ENCODE results near the gene ZNF320.
A peak's percentile ranks its signal among the peaks of the same experiment; 100 is the strongest.
"Not testable (repeated sequence)": the region's sequence is repeated elsewhere in the genome, so short reads cannot be mapped to it uniquely, and the experiment has no call there.

ZNF320 gene

DNA sequence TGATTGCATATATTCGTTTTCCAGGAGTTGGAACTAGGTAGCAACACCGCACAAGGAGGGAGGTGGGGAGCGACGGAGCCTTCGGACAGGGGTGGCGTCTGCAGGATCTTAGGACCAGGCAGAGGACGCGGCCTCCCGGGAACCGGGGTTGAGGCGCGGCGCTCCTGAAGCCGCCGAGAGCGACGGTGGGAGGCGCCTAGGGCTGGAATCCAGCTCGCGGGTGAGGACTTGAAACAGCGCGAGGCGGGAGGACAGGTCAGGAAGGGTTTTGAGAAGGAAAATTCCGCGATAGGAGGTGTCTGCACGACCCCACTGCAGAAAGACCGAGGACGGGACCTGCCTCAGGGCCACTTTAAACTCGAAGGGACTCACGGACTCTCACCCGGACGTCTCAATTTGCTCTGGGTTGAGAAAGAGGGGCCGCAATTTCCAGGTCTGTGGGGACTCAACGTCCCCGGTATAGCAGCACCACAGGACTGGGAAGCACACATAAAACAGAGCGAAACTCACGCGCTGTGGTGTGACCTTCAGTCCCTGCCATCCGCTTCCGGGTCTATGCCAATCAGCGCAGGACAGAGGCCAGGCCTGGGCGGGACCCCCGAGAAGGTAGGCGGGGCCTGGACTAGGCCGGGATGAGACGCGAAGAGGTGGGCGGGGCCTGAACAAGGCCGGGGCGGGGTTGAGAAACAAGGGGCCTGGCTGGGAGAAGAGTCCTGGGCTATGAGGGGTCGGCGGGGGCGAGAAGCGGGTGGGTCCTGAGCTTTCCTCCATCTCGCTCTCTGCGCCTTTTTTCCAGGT is at the start of gene ZNF320:
Gene ZNF320 (minus strand): TSS at position 498 of the 798 bp plus-strand sequence. CDS start 7,380 bp downstream, outside the sequence.
- Histone ChIP-seq H3K9me3 (ENCODE audit: control insufficient read depth, low read length) (no peaks in the 10 kb centered on the region), H3K27me3 (replicated peaks; ENCODE audit: control insufficient read depth, insufficient read depth, low read length) (no peaks in the 10 kb centered on the region), H3K36me3 (ENCODE audit: control insufficient read depth, insufficient read depth, low read length, severe bottlenecking) (no peaks in the 10 kb centered on the region)

DNA sequence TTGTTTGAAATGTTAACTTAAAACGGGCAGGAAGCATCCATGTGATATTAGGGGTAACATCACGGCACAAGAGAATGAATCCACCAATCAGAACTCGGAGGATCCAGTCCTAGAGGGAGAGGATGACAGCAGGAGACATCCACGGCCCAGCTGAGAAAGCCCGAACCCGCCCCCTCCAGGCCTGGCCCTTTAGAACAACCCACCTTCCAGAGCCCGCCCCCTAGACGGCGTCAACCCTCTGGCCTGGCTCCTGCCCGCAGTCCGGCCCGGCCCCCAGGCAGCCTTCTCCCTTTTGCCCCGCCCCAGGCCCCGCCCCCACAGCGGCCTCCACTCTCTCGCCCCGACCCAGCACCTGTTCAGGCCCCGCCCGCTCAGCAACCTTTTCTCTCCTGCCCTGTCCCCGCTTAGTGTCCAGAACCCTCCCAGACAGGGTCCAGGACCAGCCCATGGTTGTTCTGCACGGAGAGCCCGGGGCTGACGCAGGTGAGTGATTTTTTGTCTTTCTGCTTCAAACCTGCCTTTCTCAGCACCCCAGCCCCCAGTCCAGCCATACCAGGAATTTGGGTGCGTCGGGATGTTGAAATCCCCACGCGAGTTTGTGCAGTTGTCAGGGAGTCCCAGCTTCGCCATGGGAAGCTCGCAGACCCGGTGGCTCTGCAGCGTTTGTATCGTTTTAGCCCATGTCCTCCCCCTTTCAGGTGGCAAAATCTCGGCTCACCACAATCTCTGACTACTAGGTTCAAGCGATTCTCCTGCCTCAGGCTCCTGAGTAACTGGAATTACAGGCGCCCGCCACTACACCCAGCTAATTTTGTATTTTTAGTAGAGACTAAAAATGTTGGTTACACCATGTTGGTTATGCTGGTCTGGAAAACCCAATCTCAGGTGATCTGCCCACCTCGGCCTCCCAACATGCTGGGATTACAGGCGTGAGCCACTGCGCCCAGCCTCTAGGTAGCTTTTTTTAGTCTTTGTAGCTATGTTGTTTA is 49.2 kb upstream of the ZNF320 start:
- peaks cover 3% of the 10 kb centered on the region for H3K4me1 ChIP-seq (ENCODE audit: control insufficient read depth, insufficient read depth, low read length)
- H3K9ac ChIP-seq (ENCODE audit: low read length), result no peak overlapping the region
- no peaks in the 10 kb centered on the region for H3K27me3 ChIP-seq (replicated peaks; ENCODE audit: control insufficient read depth, insufficient read depth, low read length)
- no peak for DNase-seq (ENCODE audit: low read depth)
- peaks cover 48% of the 10 kb centered on the region for H3K9me3 ChIP-seq (ENCODE audit: control insufficient read depth, low read length)
- H3K36me3 ChIP-seq (ENCODE audit: control insufficient read depth, insufficient read depth, low read length, severe bottlenecking), result peaks cover 26% of the 10 kb centered on the region
- no peak overlapping the region for H3K4me3 ChIP-seq (ENCODE audit: low read length)

More for the DNA sequence above, at the start of gene ZNF320:
- peak within 1 kb of the TSS; percentile 96 for H3K4me3 ChIP-seq (ENCODE audit: low read length)
- H3K4me1 ChIP-seq (ENCODE audit: control insufficient read depth, insufficient read depth, low read length), result peaks cover 10% of the 10 kb centered on the region
- peak; percentile 99 for DNase-seq (ENCODE audit: low read depth)
- H3K9ac ChIP-seq (ENCODE audit: low read length), result peak within 1 kb of the TSS; percentile 97

DNA sequence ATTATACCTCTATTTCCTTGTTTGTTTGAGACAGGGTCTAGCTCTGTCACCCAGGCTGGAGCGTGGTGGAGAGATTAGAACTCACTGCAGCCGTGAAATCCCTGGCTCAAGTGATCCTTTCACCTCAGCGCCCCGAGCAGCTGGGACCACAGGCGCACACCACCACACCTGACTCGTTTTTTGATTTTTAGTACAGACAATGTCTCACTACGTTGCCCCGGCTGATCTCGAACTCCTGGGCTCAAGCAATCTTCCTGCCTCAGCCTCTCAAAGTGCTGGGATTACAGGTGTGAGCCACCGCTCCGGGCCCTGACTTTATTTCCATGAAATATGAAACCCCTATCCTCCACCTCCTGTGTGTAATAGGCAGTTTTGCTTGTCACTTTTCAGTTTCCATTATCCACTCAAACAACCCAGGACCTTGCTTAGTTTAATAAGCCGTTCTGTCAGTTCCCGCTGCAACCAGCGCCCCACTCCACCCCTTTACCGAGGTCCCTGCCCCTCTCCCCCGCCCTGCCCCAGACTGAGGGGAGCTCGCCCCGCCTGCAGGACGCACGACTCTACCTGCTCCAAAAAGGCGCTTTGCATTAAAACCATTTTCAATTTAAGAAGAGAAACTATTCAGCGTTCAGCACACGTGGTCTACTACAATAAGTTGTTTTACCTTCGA is 48.4 kb upstream of the ZNF320 start:
- Histone ChIP-seq H3K27me3 (replicated peaks; ENCODE audit: control insufficient read depth, insufficient read depth, low read length) (no peaks in the 10 kb centered on the region), H3K9ac (ENCODE audit: low read length) (no peak overlapping the region), H3K36me3 (ENCODE audit: control insufficient read depth, insufficient read depth, low read length, severe bottlenecking) (peaks cover 17% of the 10 kb centered on the region), H3K4me3 (ENCODE audit: low read length) (no peak overlapping the region), H3K4me1 (ENCODE audit: control insufficient read depth, insufficient read depth, low read length) (peaks cover 3% of the 10 kb centered on the region), H3K9me3 (ENCODE audit: control insufficient read depth, low read length) (peaks cover 40% of the 10 kb centered on the region)
- no peak for DNase-seq (ENCODE audit: low read depth)

DNA sequence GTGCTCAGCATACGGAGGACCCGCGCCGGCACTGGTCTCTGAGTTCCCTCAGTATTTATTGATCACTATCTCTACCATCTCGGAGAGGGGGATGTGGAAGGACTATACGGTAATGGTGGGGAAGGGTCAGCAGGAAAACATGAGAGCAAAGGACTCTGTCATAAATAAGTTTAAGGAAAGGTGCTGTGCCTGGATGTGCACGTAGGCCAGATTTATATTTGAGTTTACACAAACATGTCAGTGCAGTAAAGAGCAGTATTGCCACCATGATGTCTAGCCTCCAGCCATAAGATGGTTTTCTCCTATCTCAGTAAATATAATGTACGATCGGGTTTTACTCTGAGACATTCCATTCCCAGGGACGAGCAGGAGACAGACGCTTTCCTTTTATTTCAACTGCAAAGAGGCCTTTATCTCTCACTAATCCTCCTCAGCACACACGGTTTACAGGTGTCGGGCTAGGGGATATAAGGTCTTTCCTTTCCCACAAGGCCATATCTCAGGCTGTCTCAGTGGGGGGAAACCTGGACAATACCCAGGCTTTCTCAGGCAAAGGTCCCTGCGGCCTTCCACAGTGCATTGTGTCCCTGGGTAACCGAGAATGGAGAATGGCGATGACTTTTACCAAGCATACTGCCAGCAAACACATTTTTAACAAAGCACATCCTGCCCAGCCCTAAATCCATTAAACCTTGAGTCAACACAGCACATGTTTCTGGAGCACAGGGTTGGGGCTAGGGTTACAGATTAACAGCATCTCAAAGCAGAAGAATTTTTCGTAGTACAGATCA is 47.5 kb upstream of the ZNF320 start:
- not testable (repeated sequence) for H3K9ac ChIP-seq (ENCODE audit: low read length); H3K4me3 ChIP-seq (ENCODE audit: low read length); DNase-seq (ENCODE audit: low read depth); H3K4me1 ChIP-seq (ENCODE audit: control insufficient read depth, insufficient read depth, low read length); H3K36me3 ChIP-seq (ENCODE audit: control insufficient read depth, insufficient read depth, low read length, severe bottlenecking); H3K27me3 ChIP-seq (replicated peaks; ENCODE audit: control insufficient read depth, insufficient read depth, low read length)
- peaks cover 31% of the 10 kb centered on the region for H3K9me3 ChIP-seq (ENCODE audit: control insufficient read depth, low read length)

DNA sequence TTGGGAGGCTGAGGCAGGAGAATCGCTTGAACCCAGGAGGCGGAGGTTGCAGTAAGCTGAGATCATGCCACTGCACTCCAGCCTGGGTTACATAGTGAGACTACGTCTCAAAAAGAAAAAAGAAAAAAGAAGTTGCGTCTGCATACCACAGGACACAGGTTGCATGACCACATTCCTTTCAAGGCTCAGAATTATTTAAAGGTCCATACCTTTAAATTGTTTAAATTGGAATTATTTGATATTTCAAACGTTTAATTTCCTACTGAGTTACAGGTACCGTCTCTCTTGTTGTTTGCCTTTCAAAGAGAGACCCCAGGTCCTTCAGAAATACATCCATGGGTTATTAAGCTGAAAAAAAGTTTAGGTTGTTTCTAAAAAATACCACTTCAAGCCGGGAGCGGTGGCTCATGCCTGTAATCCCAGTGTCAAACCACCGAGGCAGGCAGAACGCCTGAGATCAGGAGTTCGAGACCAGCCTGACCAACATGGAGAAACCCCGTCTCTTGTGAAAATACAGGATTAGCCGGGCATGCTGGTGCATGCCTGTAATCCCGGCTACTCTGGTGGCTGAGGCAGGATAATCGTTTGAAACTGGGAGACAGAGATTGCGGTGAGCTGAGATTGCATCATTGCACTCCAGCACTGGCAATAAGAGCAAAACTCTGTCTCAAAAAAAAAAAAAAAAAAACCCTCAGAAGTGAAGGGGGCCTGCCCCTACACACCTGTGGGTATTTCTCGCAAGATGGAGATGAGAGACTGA is 46.6 kb upstream of the ZNF320 start:
- peaks cover 23% of the 10 kb centered on the region for H3K9me3 ChIP-seq (ENCODE audit: control insufficient read depth, low read length)
- no peak overlapping the region for H3K4me3 ChIP-seq (ENCODE audit: low read length)
- no peak for DNase-seq (ENCODE audit: low read depth)
- H3K4me1 ChIP-seq (ENCODE audit: control insufficient read depth, insufficient read depth, low read length), result peaks cover 3% of the 10 kb centered on the region
- H3K36me3 ChIP-seq (ENCODE audit: control insufficient read depth, insufficient read depth, low read length, severe bottlenecking), result peaks cover 1% of the 10 kb centered on the region
- no peaks in the 10 kb centered on the region for H3K27me3 ChIP-seq (replicated peaks; ENCODE audit: control insufficient read depth, insufficient read depth, low read length)
- no peak overlapping the region for H3K9ac ChIP-seq (ENCODE audit: low read length)

DNA sequence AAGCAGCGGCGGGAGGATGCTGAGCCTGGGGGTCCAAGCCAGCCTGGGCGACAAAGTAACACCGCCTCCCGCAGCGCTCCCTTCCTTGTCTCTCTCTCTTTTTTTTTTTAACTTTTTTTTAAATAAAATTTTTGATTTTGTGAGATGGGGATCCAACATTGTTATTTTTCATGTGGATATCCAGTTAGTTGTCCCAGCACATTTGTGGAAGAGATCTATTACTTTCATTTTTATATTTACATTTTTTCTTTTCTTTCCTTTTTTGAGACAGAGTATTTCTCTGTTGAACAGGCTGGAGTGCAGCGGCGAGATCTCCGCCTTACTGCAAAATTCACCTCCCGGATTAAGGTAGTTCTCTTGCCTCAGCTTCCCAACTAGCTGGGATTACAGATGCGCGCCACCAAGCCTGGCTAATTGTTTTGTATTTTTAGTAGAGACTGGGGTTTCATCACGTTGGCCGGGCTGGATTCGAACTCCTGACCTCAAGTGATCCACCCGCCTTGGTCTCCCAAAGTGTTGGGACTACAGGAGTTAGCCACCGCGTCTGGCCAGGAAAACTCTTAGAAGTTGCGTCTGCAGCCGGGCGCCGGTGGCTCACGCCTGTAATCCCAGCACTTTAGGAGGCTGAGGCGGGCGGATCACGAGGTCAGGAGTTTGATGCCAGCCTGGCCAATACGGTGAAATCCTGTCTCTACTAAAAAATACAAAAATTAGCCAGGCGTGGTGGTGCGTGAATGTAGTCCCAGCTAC is 45.9 kb upstream of the ZNF320 start:
- no peak for DNase-seq (ENCODE audit: low read depth)
- H3K9me3 ChIP-seq (ENCODE audit: control insufficient read depth, low read length), result peaks cover 15% of the 10 kb centered on the region

DNA sequence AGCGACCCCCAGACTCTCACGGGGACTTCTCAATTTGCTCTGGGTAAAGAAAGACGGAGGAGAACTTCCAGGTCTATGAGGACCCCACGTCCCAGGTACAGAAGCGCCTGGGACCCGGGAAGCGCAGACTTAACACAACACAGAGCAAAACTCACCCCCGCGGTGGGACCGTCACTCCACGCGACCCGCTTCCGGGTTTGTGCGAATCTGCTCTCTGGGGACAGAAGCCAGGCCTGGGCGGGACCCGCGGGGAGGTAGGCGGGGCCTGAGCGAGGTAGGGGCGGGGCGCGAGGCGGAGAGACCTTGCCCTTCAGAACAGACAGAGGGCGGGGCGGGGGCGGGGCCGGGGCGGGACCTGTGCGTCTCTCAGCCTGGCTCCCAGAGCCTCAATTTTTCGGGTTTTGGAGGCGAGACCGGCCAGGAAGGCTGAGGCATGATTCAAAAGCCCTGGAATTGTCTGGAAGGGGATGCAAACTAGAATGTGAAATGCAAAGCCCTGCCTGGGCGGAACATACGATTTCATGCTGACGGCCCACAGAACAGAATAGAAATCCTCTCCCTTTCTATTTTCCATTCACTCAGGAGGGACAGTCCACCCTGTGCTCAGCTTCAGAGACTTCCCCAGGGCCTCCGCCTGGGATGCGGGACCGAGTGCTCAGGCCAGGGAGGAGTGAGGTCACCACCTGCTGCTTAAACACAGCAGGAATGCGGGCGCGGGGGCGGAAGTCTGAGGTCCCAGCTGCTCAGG is 45.1 kb upstream of the ZNF320 start:
- H3K36me3 ChIP-seq (ENCODE audit: control insufficient read depth, insufficient read depth, low read length, severe bottlenecking), result no peaks in the 10 kb centered on the region
- peak overlapping the region; percentile 93 for H3K9ac ChIP-seq (ENCODE audit: low read length)
- H3K4me1 ChIP-seq (ENCODE audit: control insufficient read depth, insufficient read depth, low read length), result peaks cover 9% of the 10 kb centered on the region
- H3K9me3 ChIP-seq (ENCODE audit: control insufficient read depth, low read length), result peaks cover 10% of the 10 kb centered on the region
- H3K4me3 ChIP-seq (ENCODE audit: low read length), result peak overlapping the region; percentile 98
- peak; percentile 94 for DNase-seq (ENCODE audit: low read depth)
- no peaks in the 10 kb centered on the region for H3K27me3 ChIP-seq (replicated peaks; ENCODE audit: control insufficient read depth, insufficient read depth, low read length)

More for the DNA sequence above, 45.9 kb upstream of the ZNF320 start:
- Histone ChIP-seq H3K9ac (ENCODE audit: low read length) (peak overlapping the region; percentile 73), H3K36me3 (ENCODE audit: control insufficient read depth, insufficient read depth, low read length, severe bottlenecking) (no peaks in the 10 kb centered on the region), H3K27me3 (replicated peaks; ENCODE audit: control insufficient read depth, insufficient read depth, low read length) (no peaks in the 10 kb centered on the region), H3K4me1 (ENCODE audit: control insufficient read depth, insufficient read depth, low read length) (peaks cover 9% of the 10 kb centered on the region), H3K4me3 (ENCODE audit: low read length) (peak overlapping the region; percentile 98)

DNA sequence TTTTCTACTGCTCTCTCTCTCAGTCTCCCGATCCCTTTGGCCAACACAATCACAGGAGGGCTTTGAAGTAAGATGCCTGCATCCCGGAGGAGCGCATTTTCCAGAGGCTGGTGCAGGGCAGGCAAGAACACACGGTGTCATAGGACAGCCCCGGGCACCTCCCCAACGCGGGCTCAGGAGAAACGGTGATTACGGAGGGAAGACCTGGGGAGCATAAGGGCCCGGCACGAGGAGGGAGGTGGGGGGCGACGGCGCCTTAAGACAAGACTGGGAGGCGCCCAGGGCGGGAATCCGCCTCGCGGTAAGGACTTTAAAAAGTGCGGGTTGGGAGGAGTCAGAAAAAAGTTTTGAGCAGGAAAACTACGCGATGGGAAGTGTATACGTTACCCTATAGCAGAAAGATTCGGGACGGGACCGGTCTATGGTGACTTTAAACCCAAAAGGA is 44.5 kb upstream of the ZNF320 start:
- H3K9ac ChIP-seq (ENCODE audit: low read length), result peak overlapping the region; percentile 93
- DNase-seq (ENCODE audit: low read depth), result peak; percentile 65
- peaks cover 9% of the 10 kb centered on the region for H3K4me1 ChIP-seq (ENCODE audit: control insufficient read depth, insufficient read depth, low read length)
- no peaks in the 10 kb centered on the region for H3K36me3 ChIP-seq (ENCODE audit: control insufficient read depth, insufficient read depth, low read length, severe bottlenecking)
- H3K4me3 ChIP-seq (ENCODE audit: low read length), result peak overlapping the region; percentile 98
- H3K9me3 ChIP-seq (ENCODE audit: control insufficient read depth, low read length), result peaks cover 5% of the 10 kb centered on the region
- no peaks in the 10 kb centered on the region for H3K27me3 ChIP-seq (replicated peaks; ENCODE audit: control insufficient read depth, insufficient read depth, low read length)

DNA sequence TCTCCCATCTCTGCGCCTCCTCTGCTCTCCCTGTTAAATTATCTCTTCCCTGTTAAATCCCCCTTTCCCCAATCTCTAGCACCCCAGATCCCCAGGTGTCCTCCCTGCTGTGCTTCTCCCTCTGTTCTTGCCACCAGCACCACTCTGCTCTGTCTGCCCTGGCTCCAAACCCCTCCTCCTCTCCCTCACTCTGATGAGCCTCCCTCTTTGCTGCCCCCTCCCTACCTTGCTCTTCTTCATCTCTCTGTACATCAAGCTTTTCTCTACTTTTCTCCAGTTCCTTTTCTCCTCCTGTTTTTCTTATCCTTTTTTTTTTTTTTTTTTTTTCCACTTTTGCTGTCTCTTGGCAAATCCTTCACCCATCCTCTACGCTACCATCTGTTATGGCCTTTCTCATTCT is 44.1 kb upstream of the ZNF320 start:
- DNase-seq (ENCODE audit: low read depth); H3K4me1 ChIP-seq (ENCODE audit: control insufficient read depth, insufficient read depth, low read length); H3K27me3 ChIP-seq (replicated peaks; ENCODE audit: control insufficient read depth, insufficient read depth, low read length); H3K9me3 ChIP-seq (ENCODE audit: control insufficient read depth, low read length); H3K36me3 ChIP-seq (ENCODE audit: control insufficient read depth, insufficient read depth, low read length, severe bottlenecking): not testable (repeated sequence)
- H3K9ac ChIP-seq (ENCODE audit: low read length), result peak overlapping the region; percentile 93
- H3K4me3 ChIP-seq (ENCODE audit: low read length), result peak overlapping the region; percentile 98
